Fibroblast of lung (primary cell): Measurements from ENCODE around the gene CD36. TPM values are rescaled to one million over a fixed set of nuclear protein-coding genes. Genes with fewer than 3 reads are reported as not detected.

Source experiments
- DNase-seq, 2 donors: peaks; one replicate each; pipeline versions ENCODE4 v3.0.0 to v3.0.0-alpha.2; 2010; ENCODE audit warnings: low read depth in 2 of 2
- H2AFZ ChIP-seq: 2 replicates; pipeline ENCODE4 v1.5.1; 2012; ENCODE audit warnings: low read length, control low read depth, inconsistent platforms
- H3K27ac ChIP-seq: 2 replicates; pipeline ENCODE4 v1.5.1; 2011; ENCODE audit warnings: low read length, control low read depth; ENCODE audit not compliant: insufficient read depth
- H3K27me3 ChIP-seq: 2 replicates; pipeline ENCODE4 v1.5.1; 2011; ENCODE audit warnings: mild to moderate bottlenecking, low read length; ENCODE audit not compliant: control insufficient read depth, insufficient read depth
- H3K36me3 ChIP-seq: 2 replicates; pipeline ENCODE4 v1.5.1; 2011; ENCODE audit warnings: low read length; ENCODE audit not compliant: control insufficient read depth, insufficient read depth
- H3K4me1 ChIP-seq: 2 replicates; pipeline ENCODE4 v1.5.1; 2011; ENCODE audit warnings: low read length; ENCODE audit not compliant: control insufficient read depth, insufficient read depth; ENCODE audit errors: extremely low read depth
- H3K4me2 ChIP-seq: 2 replicates; pipeline ENCODE4 v1.5.1; 2011; ENCODE audit warnings: low read length, control low read depth; ENCODE audit not compliant: insufficient read depth; ENCODE audit errors: extremely low read depth
- H3K4me3 ChIP-seq, 4 experiments: fragments of 200-600 bp in 1 of 4; sonication (generic) in 1 of 4; replicated peaks in 1 of 4; 2 replicates each; pipeline ENCODE4 v1.5.1; 2011 to 2016; ENCODE audit warnings: low read length in 4 of 4, low read depth in 3 of 4, mild to moderate bottlenecking in 3 of 4, control low read depth in 2 of 4, inconsistent platforms in 1 of 4, mixed read lengths in 1 of 4; ENCODE audit not compliant: insufficient read depth in 1 of 4; ENCODE audit errors: control extremely low read depth in 1 of 4
- H3K79me2 ChIP-seq: 2 replicates; pipeline ENCODE4 v1.5.1; 2012; ENCODE audit warnings: mild to moderate bottlenecking, low read length, inconsistent platforms; ENCODE audit not compliant: control insufficient read depth, insufficient read depth
- H3K9ac ChIP-seq: 2 replicates; pipeline ENCODE4 v1.5.1; 2011; ENCODE audit warnings: mild to moderate bottlenecking, low read length, control low read depth; ENCODE audit not compliant: insufficient read depth
- H3K9me3 ChIP-seq: 2 replicates; pipeline ENCODE4 v1.5.1; 2012; ENCODE audit warnings: low read depth, low read length; ENCODE audit not compliant: control insufficient read depth, insufficient read depth
- H4K20me1 ChIP-seq: 2 replicates; pipeline ENCODE4 v1.5.1; 2011; ENCODE audit warnings: low read length; ENCODE audit not compliant: control insufficient read depth, insufficient read depth; ENCODE audit errors: extremely low read depth
- CTCF ChIP-seq, 2 donors: IDR thresholded peaks in 1 of 2; conservative IDR thresholded peaks in 1 of 2; 1 replicate in 1 of 2; 2 replicates in 1 of 2; pipeline ENCODE4 v1.5.1; 2011 to 2012; ENCODE audit warnings: low read length in 2 of 2, control low read depth in 1 of 2, inconsistent platforms in 1 of 2, low read depth in 1 of 2, mild to moderate bottlenecking in 1 of 2
- EZH2 ChIP-seq: IDR thresholded peaks from 2 replicates; pipeline ENCODE4 v1.5.1; 2012; ENCODE audit warnings: low read length, control low read depth, mild to moderate bottlenecking; ENCODE audit errors: missing control alignments
- polyA plus RNA-seq, 2 donors: library from polyadenylated mRNA; depleted of rRNA in 1 of 2; stranded (reverse) in 1 of 2; unstranded in 1 of 2; fragments of >200 nt; gene quantifications; 2 replicates each; pipeline ENCODE4 v1.2.1, GENCODE V29; 2011 to 2012; ENCODE audit warnings: missing spikeins in 1 of 2
- total RNA-seq: library from RNA; depleted of rRNA; stranded (reverse); fragments of >200 nt; gene quantifications from 2 replicates; pipeline ENCODE4 v1.2.1, GENCODE V29; 2014

CD36 gene
- total and polyA plus RNA-seq, 2 donors (not counting 1 experiment from before 2014, with no cell fraction given), result 41.0 to 102 TPM

- Histone ChIP-seq H3K79me2 (no peaks in the 10 kb centered on the region), H3K4me2 (no peak overlapping the region), H3K9me3 (no peaks in the 10 kb centered on the region), H3K4me3 (no peak overlapping the region), H2AFZ (no peak overlapping the region), H3K36me3 (no peaks in the 10 kb centered on the region), H3K9ac (no peak overlapping the region), H4K20me1 (no peaks in the 10 kb centered on the region), H3K4me1 (peaks cover 25% of the 10 kb centered on the region), H3K27me3 (no peaks in the 10 kb centered on the region), H3K27ac (no peak overlapping the region)
- TF ChIP-seq EZH2 (no peak), CTCF (conservative IDR thresholded peaks at IDR 0.05 in 1 of 2, IDR thresholded peaks at IDR 0.05 in 1 of 2; ENCODE audit: low read depth in 1 of 2, low read length in 2 of 2) (no peak)
- no peak for DNase-seq
Observed at GRCh38 chr7:80639011-80639410, 569 bp downstream of the CD36 start.

DNA sequence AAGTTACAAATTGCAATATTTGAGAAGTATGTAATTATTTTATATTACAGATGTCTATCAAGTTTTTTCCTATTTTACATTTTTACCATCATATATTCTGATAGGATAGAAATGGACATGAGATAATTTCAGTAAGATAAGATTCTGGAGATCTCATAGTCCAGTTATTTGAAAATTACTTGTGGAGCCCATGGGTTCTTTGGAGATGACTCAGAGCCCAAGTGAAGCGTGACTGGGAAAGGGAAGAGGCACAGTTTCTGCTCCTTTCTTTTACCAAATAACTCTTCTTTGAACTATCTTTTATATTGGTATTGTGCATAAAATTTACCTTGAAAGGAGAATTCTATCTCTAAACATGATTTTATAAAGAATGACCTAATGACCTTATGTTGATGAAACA is 2.4 kb downstream of the CD36 start:
- Histone ChIP-seq H3K4me1 (peaks cover 17% of the 10 kb centered on the region), H2AFZ (no peak overlapping the region), H4K20me1 (no peaks in the 10 kb centered on the region), H3K27ac (peak overlapping the region; percentile 49), H3K9ac (no peak overlapping the region), H3K36me3 (no peaks in the 10 kb centered on the region), H3K4me3 (no peak overlapping the region), H3K27me3 (no peaks in the 10 kb centered on the region), H3K4me2 (peak overlapping the region; percentile 52), H3K9me3 (no peaks in the 10 kb centered on the region), H3K79me2 (no peaks in the 10 kb centered on the region)
- peak; percentile 66 to 78 for DNase-seq
- TF ChIP-seq EZH2, result no peak
- TF ChIP-seq CTCF (conservative IDR thresholded peaks at IDR 0.05 in 1 of 2, IDR thresholded peaks at IDR 0.05 in 1 of 2; ENCODE audit: low read depth in 1 of 2, low read length in 2 of 2), result no peak

GRCh38 chr7:80641548-80641947 is 3.1 kb downstream of the CD36 start:
- H3K27ac ChIP-seq, result peak overlapping the region; percentile 49
- no peaks in the 10 kb centered on the region for H3K36me3 ChIP-seq
- peak overlapping the region; percentile 52 for H3K4me2 ChIP-seq

More at GRCh38 chr7:80641548-80641947, 3.1 kb downstream of the CD36 start:
- H3K27me3 ChIP-seq, result no peaks in the 10 kb centered on the region
- no peak overlapping the region for H2AFZ ChIP-seq
- no peaks in the 10 kb centered on the region for H4K20me1 ChIP-seq
- H3K9me3 ChIP-seq, result no peaks in the 10 kb centered on the region
- H3K4me1 ChIP-seq, result peaks cover 13% of the 10 kb centered on the region
- H3K79me2 ChIP-seq, result no peaks in the 10 kb centered on the region
- TF ChIP-seq EZH2, result no peak
- TF ChIP-seq CTCF (conservative IDR thresholded peaks at IDR 0.05 in 1 of 2, IDR thresholded peaks at IDR 0.05 in 1 of 2; ENCODE audit: low read depth in 1 of 2, low read length in 2 of 2), result no peak
- DNase-seq, result peak in 1 of 2 donors; percentile 63
- no peak overlapping the region for H3K9ac ChIP-seq
- H3K4me3 ChIP-seq, result no peak overlapping the region
